ENCODE results near the gene SYK.

Gene SYK

DNA sequence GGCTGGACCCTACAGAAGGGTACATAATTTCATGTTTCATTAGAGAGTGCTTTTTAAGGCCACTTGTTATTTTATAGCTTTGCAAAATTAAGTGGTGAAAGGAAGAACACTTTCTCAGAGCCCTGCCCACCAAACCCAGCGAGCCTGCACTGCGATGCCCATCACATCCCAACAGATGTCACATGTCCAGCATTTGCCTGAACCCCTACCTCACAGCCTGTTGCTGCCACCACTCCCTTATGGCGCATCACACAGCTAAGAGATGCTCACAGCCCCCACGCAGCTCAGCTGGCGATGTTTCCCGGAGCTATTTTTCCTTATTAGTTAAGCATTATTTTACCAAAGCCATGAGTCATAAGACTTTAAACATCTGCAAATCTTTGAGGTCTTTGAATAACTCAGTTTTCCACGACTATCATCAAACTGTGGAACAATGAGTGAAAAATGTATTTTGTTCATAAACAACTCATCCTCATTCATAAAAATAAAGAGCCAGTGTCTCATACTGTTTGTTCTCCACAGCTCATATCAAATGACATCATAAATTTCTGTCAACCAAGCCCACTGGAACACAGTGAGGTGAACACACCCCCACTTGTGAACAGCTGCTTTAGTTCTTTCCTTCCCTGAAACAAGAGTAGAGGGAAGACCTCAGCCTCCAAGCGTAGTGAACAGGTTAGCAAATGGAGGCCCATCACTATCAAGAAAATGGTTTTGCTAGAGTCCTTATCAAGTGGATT, 104.9 kb downstream of the SYK start:
- DNase-seq (ENCODE audit: low read depth in 2 of 2), result no peak

DNA sequence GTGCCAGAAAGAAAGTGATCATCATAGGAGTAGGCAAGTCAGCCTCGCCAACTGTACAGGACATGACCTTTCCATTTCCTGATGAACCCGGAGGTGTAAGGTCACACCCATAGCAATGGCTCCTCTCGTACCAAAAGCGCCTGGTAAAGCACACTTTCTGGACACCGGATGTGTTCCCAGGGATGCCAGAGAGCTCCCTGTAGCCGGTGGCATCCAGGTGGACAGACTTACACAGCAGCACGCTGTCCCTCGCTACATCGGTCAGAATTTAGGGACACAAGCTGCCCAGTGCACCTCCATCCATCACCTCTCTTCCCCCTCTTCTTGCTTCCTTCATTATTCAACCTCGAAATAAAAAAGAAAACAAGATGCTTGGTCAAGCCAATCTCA, 105.4 kb downstream of the SYK start:
- DNase-seq (ENCODE audit: low read depth in 2 of 2), result no peak

DNA sequence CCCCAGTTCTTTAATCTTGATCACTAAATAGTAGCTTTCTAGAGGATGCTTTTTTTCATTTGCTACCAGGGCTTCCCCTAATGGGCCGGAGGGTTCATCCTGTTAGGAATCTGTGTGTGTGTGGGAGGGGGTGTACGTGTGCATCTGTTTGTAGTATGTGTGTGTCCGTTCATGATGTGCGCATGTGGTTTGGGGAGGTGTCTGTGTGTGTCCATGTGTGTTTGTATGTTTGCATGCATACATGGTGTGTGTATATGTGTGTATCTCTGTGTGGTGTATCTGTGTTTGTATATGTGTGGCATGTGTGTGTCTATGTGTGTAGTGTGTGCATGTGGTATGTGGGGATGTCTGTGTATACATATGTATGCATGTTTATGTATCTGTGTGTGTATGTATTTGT, 106.2 kb downstream of the SYK start:
- no peak for DNase-seq (ENCODE audit: low read depth in 2 of 2)

DNA sequence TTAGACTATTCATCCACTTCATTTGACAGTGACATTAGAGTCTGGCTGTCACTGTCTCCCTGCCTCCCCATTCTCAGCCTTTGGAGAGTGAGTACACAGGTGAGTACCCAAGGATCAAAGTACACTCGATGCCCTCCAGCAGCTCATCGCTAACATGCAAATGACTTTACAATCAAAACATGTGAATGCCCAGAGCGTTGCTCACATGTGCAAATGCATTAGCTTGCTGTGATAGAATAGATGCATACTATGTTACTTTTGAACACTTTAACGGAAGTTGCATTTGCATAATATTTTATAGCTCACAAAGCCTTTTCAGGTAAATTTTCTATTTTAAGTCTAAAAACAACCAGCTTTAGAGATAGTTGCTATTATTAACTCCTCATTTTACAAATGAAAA, 107.6 kb downstream of the SYK start:
- no peak for DNase-seq (ENCODE audit: low read depth in 2 of 2)

DNA sequence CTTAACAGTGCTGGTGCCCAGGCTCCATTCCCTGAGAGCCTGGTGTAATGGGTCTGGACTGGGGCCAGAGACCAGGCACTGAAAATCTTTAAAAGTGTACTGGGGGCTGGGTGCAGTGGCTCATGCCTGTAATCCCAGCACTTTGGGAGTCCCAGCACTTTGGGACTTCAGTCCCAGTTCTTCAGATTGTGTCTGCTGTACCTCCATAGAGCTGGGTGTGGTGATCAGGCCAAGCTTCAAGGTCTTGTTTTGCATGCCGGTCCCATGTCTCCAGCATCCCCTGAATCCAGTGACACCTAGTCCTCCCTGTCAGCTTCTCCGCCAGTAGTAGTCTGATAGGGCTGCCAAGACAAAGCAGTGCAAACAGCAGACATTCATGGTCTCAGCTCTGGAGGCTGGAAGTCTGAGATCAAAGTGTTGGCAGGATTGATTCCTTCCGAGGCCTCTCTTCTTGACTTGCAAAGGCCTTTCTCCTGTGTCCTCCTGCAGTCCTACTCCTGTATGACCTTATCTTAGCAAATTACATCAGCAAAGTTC, 108.2 kb downstream of the SYK start:
- no peak for DNase-seq (ENCODE audit: low read depth in 2 of 2)

DNA sequence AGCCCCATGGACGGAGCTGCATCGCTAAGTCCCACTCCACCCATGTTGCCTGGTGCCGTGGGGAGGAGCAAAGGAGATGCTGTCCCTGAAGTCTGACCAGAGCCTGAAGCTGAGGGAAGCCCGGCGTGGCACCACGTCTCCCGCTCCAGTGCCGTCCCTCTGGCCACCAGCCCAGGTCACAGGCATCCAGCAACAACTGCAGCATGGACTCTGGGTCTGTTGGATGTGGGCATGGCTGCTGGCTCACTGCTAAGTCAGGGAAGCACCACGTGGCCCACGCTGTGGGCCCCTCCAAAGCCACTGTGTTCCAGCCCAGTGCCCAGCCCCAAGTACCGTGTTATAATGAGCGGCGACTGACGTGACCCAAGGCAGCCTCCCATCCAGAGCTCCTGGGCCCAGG, 112.6 kb downstream of the SYK start:
- no peak for DNase-seq (ENCODE audit: low read depth in 2 of 2)

DNA sequence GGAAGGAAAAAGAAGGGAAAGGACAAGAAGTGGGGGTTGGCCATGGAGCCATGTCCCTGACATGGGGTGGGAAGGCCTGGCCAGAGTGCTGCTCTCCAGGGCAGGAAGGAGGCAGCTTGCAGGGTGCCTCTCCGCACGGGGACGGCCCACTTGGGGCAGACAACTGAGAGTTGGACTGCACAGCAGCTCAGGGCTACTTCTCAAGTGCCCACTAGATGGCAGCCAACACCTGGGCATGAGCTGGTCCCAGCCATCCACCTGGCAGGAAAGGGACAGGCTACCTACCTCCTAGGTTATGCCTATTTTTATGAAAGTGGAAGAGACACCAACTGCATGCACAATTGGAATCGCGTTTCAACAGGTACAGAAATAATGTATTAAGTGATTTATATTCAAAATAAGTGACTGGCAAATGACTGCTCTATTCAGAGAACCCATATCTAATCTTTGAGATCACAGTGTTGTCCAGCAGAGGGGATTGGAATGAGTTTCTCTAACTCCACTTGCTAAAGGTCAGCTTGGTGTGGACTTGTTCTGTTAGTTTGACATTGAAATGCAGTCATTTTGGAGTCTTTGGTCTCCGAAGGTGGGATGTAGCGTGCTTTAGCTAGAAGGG, 113.4 kb downstream of the SYK start:
- DNase-seq (ENCODE audit: low read depth in 2 of 2), result peak; percentile 36 to 49

GRCh38 chr9:90915693-90916092, 114.1 kb downstream of the SYK start:
- DNase-seq (ENCODE audit: low read depth in 2 of 2), result no peak

DNA sequence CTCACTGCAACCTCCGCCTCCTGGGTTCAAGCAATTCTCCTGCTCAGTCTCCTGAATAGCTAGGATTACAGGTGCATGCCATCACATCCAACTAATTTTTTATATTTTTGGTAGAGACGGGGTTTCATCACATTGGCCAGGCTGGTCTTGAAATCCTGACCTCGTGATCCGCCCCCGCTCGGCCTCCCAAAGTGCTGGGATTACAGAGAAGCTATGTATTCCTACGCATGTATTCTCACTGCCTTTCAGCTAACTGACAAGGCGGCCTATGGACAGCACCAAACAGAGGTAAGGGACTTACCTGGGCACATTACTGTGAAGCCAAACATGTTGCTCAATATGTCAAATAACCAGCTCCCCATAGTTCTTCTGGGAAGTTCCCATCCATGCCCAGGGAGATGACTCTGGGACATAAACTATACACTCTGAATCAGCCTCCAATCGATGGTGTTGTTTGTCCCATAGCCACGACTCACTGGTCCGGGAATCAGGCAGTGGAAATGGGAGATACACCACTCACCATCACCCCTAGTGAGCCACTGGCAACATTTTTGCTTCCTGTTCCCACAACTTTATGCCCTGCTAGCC, 114.6 kb downstream of the SYK start:
- DNase-seq (ENCODE audit: low read depth in 2 of 2), result no peak

- DNase-seq (ENCODE audit: low read depth in 2 of 2), result no peak
These were observed 118.3 kb downstream of the SYK start for GRCh38 chr9:90919883-90920282.

DNA sequence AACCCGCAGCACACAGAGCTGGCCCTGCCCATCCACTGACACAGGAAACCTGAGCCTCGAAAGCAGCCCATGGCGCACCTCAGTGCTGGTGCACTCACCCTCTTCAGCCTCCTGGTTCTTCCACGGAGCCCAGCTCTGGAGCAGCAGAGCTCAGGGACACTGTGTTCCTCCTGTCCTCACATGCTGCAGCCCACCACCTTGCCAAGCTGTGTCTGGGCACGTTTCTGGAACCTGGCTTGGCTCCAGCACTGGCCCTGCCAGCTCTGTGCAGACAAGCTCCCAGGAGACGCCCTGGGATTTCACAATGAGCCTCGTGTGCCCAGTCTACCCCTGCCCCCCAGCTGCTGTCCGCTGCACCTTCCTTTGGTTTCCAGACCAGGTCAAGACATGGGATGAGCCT, 119.5 kb downstream of the SYK start:
- no peak for DNase-seq (ENCODE audit: low read depth in 2 of 2)

- no peak for DNase-seq (ENCODE audit: low read depth in 2 of 2)
These were observed 120.3 kb downstream of the SYK start for GRCh38 chr9:90921969-90922368.

DNA sequence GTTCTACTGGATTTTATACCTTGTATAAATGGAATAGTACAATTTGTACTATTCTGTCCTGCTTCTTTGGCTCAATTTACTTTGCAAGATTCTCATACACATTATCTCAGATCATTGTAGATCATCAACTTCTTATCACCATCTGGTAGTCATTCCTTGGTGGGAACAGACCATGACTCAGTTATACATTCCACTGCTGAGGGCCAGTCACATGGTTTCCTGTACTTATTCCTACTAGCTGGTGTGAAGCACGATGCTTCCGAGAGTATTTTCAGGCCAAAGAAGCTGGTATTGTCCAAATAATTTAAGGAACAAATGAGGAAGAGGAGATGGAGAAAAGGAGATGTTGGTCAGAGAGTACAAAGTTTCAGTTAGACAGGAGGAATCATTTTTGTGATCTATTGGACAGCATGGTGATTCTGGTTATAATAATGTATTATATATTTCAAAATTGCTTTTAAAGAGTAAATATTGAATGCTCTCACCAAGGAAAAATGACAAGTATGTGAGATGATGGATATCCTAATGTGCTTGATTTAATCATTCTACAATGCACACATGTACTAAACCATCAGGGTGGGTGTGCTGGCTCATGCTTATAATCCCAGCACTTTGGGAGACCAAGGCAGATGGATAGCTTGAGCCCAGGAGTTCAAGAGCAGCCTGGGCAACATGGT, 124.1 kb downstream of the SYK start:
- DNase-seq (ENCODE audit: low read depth in 2 of 2), result no peak

GRCh38 chr9:90926936-90927335, 125.3 kb downstream of the SYK start:
- DNase-seq (ENCODE audit: low read depth in 2 of 2), result no peak

- no peak for DNase-seq (ENCODE audit: low read depth in 2 of 2)
These were observed 125.9 kb downstream of the SYK start for GRCh38 chr9:90927496-90927895.

DNA sequence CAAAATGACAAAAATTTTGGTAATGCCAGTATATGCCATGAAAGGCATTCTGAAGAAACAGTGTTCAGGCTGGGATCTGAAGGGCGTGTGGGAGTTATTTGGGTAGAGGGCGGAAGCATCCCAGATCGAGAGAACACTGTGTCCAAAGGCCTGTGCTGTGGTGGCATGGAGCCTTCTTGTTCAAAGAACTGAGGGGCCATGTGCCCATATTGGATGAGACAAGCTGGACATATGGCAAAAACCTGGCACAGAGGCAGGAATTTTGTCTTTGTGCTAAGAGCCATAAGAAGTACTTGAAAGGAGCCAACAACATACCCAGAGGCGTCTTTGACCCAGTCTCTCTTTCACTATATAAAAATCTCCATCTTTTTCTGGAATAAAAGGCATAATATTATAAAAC, 128.0 kb downstream of the SYK start:
- DNase-seq (ENCODE audit: low read depth in 2 of 2), result no peak

GRCh38 chr9:90933468-90933867, 131.8 kb downstream of the SYK start:
- no peak for DNase-seq (ENCODE audit: low read depth in 2 of 2)

- no peak for DNase-seq (ENCODE audit: low read depth in 2 of 2)
These were observed 137.7 kb downstream of the SYK start for GRCh38 chr9:90939351-90939750.

DNA sequence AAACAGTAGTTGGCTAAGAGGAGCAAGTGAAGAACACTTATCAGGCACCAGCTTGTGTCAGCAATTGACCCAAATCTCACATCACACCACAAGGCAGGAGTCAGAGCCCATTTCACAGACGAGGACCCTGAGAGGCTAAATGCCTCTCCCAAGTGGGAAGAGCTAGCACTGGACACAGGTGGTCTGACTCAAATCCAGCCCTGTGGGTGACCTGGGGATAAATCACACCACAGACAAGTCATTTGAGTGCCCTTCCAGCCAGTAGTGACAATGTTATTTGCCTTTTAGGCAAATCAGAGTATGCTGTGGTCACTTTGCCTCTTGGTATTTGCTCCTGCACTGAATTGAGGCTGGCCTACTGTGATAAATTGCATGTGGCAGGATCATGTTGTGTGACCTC, 138.7 kb downstream of the SYK start:
- DNase-seq (ENCODE audit: low read depth in 2 of 2), result no peak

DNA sequence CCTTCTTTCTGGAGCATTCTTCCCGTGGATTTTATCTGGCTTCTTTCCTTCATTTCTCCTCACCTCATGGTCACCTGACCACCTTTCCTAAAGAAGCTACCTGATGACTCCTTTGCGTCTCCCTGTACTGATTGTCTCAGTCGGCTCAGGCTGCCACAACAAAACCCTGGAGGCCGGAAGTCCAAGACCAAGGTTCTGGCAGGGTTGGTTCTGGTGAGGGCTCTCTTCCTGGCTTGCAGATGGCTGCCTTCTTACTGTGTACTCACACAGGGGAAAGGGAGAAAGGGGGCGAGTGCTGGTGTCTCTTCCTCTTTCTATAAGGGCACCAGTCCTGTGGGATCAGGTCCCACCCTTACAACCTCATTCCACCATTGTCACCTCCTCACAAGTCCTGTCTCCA, 140.0 kb downstream of the SYK start:
- no peak for DNase-seq (ENCODE audit: low read depth in 2 of 2)

GRCh38 chr9:90942555-90942954, 140.9 kb downstream of the SYK start:
- DNase-seq (ENCODE audit: low read depth in 2 of 2), result no peak

- DNase-seq (ENCODE audit: low read depth in 2 of 2), result no peak
These were observed 141.7 kb downstream of the SYK start for GRCh38 chr9:90943341-90943740.

- DNase-seq (ENCODE audit: low read depth in 2 of 2), result no peak
These were observed 143.7 kb downstream of the SYK start for GRCh38 chr9:90945336-90945735.

Measured in stimulated activated CD8-positive, alpha-beta memory T cell treated with anti-CD3 and anti-CD28 coated beads, Interleukin-7, amount 100 ng/mL, for 1 hour (primary cell).